ENCODE data around the gene HECTD4. TPM values are rescaled to one million over a fixed set of nuclear protein-coding genes. Genes with fewer than 3 reads are reported as not detected.
"Not testable (repeated sequence)": the region's sequence is repeated elsewhere in the genome, so short reads cannot be mapped to it uniquely, and the experiment has no call there.

The HECTD4 gene
- total RNA-seq, 1 donor from 2014 or later: 10.4 TPM

DNA sequence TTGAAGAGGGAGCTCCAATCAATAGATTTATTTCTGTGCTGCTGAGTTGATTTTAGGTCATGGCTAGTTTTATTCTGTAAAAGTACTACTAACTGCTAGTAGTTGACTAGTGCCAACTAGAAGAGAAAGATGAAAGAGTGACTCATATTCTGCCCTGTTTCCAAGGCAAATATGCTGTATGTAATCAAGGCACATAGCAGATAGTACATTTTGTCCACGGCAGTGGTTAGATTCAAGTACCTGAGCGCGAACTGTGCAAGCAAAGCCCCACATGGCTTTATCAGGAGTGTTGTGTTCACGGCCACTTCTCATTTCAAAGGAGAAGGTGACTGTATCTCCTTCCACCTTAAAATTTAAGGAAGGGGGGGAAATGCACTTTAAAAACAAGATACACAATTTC is 130.0 kb downstream of the HECTD4 start:
- TF ChIP-seq, protein P1, sequence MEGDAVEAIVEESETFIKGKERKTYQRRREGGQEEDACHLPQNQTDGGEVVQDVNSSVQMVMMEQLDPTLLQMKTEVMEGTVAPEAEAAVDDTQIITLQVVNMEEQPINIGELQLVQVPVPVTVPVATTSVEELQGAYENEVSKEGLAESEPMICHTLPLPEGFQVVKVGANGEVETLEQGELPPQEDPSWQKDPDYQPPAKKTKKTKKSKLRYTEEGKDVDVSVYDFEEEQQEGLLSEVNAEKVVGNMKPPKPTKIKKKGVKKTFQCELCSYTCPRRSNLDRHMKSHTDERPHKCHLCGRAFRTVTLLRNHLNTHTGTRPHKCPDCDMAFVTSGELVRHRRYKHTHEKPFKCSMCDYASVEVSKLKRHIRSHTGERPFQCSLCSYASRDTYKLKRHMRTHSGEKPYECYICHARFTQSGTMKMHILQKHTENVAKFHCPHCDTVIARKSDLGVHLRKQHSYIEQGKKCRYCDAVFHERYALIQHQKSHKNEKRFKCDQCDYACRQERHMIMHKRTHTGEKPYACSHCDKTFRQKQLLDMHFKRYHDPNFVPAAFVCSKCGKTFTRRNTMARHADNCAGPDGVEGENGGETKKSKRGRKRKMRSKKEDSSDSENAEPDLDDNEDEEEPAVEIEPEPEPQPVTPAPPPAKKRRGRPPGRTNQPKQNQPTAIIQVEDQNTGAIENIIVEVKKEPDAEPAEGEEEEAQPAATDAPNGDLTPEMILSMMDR (conservative IDR thresholded peaks at IDR 0.05; ENCODE audit: low read depth, low read length): no peak
- no peak overlapping the region for H3K4me3 ChIP-seq (ENCODE audit: low read depth, low read length)
- DNase-seq (ENCODE audit: low read depth): no peak

DNA sequence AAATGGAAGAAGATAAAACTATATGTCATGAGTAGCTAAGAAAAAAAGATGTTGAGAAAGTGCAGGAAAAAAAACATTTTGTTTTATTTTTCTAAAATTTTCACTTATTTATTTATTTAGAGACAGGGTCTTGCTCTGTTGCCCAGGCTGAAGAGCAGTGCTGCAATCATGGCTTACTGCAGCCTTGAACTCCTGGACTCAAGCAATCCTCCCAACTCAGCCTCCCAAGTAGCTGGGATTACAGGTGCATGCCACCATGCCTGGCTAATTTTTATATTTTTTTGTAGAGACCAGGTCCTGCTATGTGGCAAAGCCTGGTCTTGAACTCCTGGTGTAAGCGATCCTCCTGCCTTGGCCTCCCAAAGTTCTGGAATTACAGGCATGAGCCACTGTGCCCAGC is 137.3 kb downstream of the HECTD4 start:
- H3K4me3 ChIP-seq (ENCODE audit: low read depth, low read length): not testable (repeated sequence)

DNA sequence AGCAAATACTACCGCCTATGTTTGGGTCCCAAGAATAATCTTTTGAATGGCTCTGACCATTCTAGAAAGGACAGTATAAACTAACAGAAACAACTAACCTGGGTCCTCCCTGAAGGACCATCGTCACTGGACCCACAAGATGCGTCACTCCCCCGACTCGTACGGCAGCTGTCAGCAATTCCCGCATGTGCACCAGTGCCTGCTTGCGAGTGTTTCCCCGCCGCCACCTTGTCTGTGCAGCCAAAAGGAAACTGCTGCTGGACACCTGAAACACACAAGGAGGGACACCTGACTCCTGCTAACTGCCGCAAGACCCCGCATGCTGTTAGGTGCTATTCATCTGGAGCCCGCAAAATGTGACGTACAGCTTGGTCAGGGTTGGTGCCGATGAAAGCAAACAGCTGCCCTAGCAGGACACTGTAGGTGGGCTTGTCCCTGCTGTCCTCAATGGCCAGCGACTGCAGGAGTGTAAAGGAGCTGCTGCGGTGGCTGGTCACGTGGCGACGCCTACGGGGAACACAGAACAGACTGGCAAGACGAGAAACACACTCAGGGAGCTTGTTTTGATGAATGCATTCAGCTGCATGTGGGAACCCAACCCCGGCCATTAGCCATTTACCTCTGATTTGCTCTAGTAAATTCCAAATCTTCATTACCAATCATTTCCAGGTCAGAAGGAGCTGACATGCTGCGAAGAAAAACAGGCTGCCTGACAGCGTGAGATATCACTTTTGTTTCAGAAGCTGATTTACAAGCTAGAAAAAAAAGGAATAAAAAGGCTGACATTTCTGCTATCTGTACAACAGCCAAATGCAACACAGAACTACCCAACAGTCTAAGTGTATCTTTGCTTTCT is 138.7 kb downstream of the HECTD4 start:
- DNase-seq (ENCODE audit: low read depth): no peak
- TF ChIP-seq, protein P1 (conservative IDR thresholded peaks at IDR 0.05; ENCODE audit: low read depth, low read length): no peak
- H3K4me3 ChIP-seq (ENCODE audit: low read depth, low read length): no peak overlapping the region

More for the DNA sequence above, 137.3 kb downstream of the HECTD4 start:
- not testable (repeated sequence) for DNase-seq (ENCODE audit: low read depth)

DNA sequence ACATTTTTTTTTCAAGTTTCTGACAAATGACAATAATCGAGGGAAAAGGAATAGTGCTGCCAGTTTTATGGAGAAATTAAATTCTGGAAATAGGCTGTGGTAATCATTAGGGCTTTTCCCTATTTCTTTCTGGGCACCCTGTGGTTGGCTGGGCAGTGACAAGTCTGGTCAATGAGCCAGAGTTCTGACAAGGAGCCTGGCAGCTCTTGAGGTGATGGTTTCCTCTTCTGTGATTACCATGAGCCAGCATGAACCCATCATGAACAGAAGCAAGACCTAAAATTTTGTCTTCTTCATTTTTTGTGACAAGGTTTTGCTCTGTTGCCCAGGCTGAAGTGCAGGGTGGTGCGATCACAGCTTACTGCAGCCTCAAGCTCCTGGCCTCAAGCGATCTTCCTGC is 141.1 kb downstream of the HECTD4 start:
- TF ChIP-seq, protein P1 (conservative IDR thresholded peaks at IDR 0.05; ENCODE audit: low read depth, low read length): no peak
- DNase-seq (ENCODE audit: low read depth): no peak
- no peak overlapping the region for H3K4me3 ChIP-seq (ENCODE audit: low read depth, low read length)

DNA sequence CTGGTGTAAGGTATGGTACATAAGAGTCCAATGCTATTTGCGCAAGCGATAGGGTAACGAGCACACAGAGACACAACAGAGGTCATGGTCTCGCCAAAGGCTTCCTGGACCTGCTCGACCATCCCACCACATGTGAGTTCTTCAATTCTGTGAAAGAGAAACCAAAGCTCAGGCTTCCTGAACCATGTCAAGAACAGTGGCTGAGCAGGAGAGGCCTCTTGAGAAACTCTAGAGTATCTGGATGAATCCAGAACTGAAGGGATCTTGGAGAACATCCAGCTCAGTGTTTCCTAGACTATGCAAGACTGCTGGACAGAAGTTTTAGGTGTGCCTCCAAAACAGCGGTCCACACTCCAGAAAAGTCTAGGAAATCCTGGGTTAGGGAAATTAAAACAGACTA is 142.3 kb downstream of the HECTD4 start:
- DNase-seq (ENCODE audit: low read depth): no peak
- no peak overlapping the region for H3K4me3 ChIP-seq (ENCODE audit: low read depth, low read length)
- TF ChIP-seq, protein P1 (conservative IDR thresholded peaks at IDR 0.05; ENCODE audit: low read depth, low read length): no peak

DNA sequence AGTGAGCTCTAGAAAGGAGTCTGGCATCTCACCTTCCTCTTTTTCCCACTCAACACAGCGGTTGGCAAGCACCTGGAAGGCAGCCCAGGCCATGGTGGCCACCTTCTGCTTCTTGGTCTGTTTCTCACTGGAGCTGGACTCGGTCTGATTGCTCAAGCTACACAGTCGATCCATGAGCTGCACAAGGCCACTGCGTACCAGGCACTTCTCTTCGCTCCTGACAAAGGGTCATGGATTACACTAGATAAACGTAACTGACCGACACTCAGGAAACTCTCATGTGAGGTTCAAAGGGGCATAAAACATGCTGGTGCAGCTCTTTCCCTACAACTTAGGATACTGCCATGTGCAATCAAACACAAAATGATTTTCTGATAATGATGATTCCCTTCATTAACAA is 143.2 kb downstream of the HECTD4 start:
- H3K4me3 ChIP-seq (ENCODE audit: low read depth, low read length): no peak overlapping the region
- TF ChIP-seq, protein P1 (conservative IDR thresholded peaks at IDR 0.05; ENCODE audit: low read depth, low read length): no peak
- no peak for DNase-seq (ENCODE audit: low read depth)

DNA sequence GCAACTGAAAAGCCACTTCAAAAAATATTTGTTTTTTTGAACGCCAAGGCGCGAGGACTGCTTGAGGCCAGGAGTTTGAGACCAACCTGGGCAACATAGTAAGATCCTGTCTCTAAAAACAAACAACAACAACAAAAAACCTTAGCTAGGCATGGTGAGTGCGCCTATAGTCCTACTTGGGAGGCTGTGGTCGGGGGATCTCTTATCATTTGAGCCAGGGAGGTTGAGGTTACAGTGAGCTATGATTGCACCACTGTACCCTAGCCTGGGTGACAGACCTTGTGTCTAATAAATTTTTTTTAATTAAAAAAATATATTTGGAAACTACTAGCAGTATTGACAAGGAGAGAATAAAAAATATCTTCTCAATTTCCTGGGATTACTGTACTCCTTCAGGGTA is 143.8 kb downstream of the HECTD4 start:
- TF ChIP-seq, protein P1 (conservative IDR thresholded peaks at IDR 0.05; ENCODE audit: low read depth, low read length): no peak
- no peak for DNase-seq (ENCODE audit: low read depth)

More for the DNA sequence above, 143.8 kb downstream of the HECTD4 start:
- no peak overlapping the region for H3K4me3 ChIP-seq (ENCODE audit: low read depth, low read length)

All from epithelial cell of proximal tubule (primary cell).